Transverse colon (tissue), 4 donors: ENCODE measurements around the gene CYP4F11.

Source experiments
- CTCF ChIP-seq, 5 experiments: fragments of 200-600 bp in 3 of 5; fragments of 450-650 bp in 2 of 5; sonication (generic) in 3 of 5; IDR thresholded peaks; 1 replicate in 2 of 5; 2 replicates in 3 of 5; pipeline ENCODE4 v1.5.1; 2016 to 2017; ENCODE audit warnings: antibody characterized with exemption in 5 of 5, inconsistent platforms in 3 of 5, mild to moderate bottlenecking in 2 of 5, moderate library complexity in 1 of 5
- EP300 ChIP-seq: sonication (generic); formaldehyde crosslinking; IDR thresholded peaks from one replicate; pipeline ENCODE4 v1.6.1; 2017; ENCODE audit warnings: antibody characterized with exemption, low read depth
- POLR2A ChIP-seq: fragments of 450-650 bp; IDR thresholded peaks from one replicate; pipeline ENCODE4 v1.6.1; 2016; ENCODE audit warnings: antibody characterized with exemption, mild to moderate bottlenecking, moderate library complexity
- POLR2AphosphoS5 ChIP-seq, 3 donors: sonication (generic); formaldehyde crosslinking; IDR thresholded peaks; one replicate each; pipeline ENCODE4 v1.6.1; 2016; ENCODE audit warnings: antibody characterized with exemption in 3 of 3

DNA sequence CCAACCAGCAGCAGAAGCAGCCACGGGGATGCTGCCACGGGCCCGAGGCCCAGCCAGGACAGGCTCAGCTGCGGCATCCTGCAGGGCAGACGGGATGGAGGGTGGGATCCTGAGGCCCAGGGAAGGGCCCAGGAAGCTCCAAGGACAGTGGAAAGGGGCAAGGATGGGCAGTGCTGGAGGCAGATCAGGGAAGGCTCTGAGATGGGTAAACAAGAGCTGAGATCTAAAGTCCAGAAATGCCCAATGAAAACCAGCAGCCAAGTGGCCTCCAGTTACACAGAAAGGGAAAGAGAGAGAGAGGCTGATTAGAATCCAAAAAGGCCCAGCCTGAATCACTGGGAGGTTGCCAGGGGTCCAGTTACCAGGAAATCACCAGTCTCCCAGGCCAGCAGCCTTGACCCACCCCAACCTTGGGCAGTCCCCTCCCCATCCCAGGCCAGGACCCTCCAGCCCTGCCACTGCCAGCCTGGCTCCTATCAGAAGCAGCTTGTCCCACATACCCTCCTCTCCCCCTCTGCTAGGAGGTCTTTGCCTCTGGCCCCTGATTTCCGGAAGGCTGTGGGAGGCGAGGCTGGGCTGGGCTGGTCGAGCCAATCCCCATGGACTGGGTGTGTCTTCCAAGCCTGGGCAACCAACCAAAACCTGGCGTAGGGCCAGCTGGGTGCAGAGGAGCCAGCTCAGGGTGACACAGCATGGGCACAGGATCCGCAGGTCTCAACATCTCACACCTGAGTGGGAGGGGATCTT, at the start of gene CYP4F11:
- no peak for TF ChIP-seq CTCF (IDR thresholded peaks at IDR 0.05)
- TF ChIP-seq POLR2AphosphoS5 (IDR thresholded peaks at IDR 0.05): peak in 1 of 3 donors; percentile 56
- TF ChIP-seq POLR2A: peak; percentile 25
- no peak for TF ChIP-seq EP300
